Choroid plexus epithelial cell (primary cell): ENCODE measurements around the gene ZBTB6.
A peak's percentile ranks its signal among the peaks of the same experiment; 100 is the strongest.

Experiments used
- DNase-seq: peaks from one replicate; pipeline ENCODE4 v3.0.0-alpha.2; 2010; ENCODE audit warnings: low read depth
- H3K4me3 ChIP-seq: 2 replicates; pipeline ENCODE4 v1.5.1; 2011; ENCODE audit warnings: low read depth, mild to moderate bottlenecking, control low read depth, low read length, moderate library complexity
- CTCF ChIP-seq: conservative IDR thresholded peaks from 2 replicates; pipeline ENCODE4 v1.5.1; 2011; ENCODE audit warnings: low read depth, mild to moderate bottlenecking, control low read depth, inconsistent platforms, low read length, moderate library complexity

Gene ZBTB6, protein sequence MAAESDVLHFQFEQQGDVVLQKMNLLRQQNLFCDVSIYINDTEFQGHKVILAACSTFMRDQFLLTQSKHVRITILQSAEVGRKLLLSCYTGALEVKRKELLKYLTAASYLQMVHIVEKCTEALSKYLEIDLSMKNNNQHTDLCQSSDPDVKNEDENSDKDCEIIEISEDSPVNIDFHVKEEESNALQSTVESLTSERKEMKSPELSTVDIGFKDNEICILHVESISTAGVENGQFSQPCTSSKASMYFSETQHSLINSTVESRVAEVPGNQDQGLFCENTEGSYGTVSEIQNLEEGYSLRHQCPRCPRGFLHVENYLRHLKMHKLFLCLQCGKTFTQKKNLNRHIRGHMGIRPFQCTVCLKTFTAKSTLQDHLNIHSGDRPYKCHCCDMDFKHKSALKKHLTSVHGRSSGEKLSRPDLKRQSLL

GRCh38 chr9:122912964-122913673 lies at the start of gene ZBTB6:
TSS of gene ZBTB6 (minus strand) at chr9:122913323. CDS start at chr9:122912072, 1,251 bp downstream.
- TF ChIP-seq CTCF: peak; percentile 21
- H3K4me3 ChIP-seq: peak within 1 kb of the TSS; percentile 84
- DNase-seq: peak; percentile 88

DNA sequence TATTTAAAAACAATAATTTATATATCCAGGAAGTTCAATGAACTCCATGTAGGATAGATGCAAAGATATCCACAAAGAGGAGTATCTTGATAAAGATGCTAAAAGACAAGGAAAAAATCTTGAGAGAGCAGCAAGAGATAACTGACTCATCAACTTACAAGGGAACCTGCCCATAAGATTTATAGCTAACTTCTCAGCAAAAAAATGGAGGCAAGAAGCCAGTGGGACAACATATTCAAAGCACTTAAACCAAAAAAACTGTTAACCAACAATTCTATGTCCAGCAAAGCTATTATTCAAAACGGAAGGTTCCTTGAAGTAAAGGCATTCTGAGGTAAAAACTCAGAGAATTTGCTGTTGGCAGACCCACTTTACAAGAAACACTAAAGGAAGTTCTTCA lies 48.0 kb upstream of the ZBTB6 start:
- no peak overlapping the region for H3K4me3 ChIP-seq
- no peak for TF ChIP-seq CTCF
- no peak for DNase-seq

GRCh38 chr9:122955961-122956360 lies 42.8 kb upstream of the ZBTB6 start:
- DNase-seq: no peak
- no peak for TF ChIP-seq CTCF

GRCh38 chr9:122954253-122954691 lies 41.1 kb upstream of the ZBTB6 start:
- H3K4me3 ChIP-seq: no peak overlapping the region
- TF ChIP-seq CTCF: no peak
- DNase-seq: peak; percentile 74

More at GRCh38 chr9:122955961-122956360, 42.8 kb upstream of the ZBTB6 start:
- H3K4me3 ChIP-seq: no peak overlapping the region

GRCh38 chr9:122951056-122951455 lies 37.9 kb upstream of the ZBTB6 start:
- no peak for DNase-seq
- H3K4me3 ChIP-seq: no peak overlapping the region
- TF ChIP-seq CTCF: no peak

DNA sequence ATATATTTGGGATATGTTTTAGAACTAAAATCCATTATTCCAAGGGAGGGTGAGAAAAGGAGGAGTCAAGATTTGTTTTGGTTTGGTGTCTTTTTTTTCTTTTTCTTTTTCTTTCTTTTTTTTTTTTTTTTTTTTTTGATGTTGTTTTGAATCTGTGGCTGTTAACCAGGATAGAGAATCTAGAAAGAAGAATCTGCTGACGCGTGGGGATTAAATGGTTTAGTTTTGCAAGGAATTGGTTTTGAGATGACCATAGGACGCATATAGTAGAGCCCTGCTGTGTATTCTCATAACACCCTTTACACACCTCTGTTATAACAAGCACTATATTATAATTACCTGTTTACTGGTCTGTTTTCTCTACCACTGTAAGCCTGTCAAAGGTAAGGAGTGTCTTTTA lies 37.1 kb upstream of the ZBTB6 start:
- DNase-seq: no peak
- TF ChIP-seq CTCF: no peak
- H3K4me3 ChIP-seq: no peak overlapping the region
